GM18508 (cell line): ENCODE measurements around the gene SLC43A3.

ENCODE experiments used
- ATAC-seq: cut with Tn5 transposase; IDR thresholded peaks from one replicate; pipeline ENCODE4 v1.9.1; 2021; ENCODE audit warnings: moderate number of reproducible peaks; ENCODE audit not compliant: insufficient read depth, unreplicated experiment

The SLC43A3 gene

DNA sequence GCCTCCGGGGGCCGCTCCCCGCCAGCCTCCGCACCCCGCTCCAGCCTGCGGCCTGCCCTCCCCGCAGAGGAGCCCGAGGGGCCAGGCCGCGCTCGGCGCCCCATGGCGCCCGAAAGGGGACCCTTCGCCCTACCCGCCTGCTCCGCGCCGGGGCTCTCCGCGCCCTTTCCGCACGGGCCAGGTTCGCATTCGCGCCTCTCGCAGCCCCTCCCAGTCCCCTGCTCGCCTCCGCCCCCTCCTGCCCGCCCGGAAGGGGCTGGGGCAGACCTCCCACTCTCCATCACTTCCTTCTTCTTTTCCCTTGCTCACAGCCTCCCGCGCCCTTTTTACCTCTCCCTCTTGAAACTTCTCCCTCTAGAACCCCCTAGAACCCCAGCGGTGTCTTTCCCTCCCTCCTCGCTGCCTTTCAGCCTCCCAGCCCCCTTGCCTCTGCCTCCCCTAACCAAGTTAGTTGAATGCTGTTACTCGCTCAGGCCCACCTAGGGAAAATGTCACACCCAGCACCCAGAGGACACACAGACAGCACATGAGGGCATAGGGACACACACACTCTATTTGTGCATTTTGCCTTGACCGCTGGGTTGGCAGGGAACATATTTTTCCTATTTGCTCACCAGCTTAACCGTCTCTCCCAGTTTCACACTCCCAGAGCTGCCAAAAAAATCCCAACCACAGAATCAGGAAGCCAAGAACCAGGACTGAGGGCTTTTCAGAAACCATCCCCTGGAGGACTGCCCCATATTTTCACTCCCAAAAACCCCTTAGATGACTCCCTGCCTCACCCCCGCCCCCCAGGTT lies at the start of gene SLC43A3:
Gene SLC43A3 (minus strand): TSS at position 193 of the 798 bp plus-strand sequence. CDS start 949 bp downstream, outside the sequence.
- ATAC-seq, result peak; percentile 31

DNA sequence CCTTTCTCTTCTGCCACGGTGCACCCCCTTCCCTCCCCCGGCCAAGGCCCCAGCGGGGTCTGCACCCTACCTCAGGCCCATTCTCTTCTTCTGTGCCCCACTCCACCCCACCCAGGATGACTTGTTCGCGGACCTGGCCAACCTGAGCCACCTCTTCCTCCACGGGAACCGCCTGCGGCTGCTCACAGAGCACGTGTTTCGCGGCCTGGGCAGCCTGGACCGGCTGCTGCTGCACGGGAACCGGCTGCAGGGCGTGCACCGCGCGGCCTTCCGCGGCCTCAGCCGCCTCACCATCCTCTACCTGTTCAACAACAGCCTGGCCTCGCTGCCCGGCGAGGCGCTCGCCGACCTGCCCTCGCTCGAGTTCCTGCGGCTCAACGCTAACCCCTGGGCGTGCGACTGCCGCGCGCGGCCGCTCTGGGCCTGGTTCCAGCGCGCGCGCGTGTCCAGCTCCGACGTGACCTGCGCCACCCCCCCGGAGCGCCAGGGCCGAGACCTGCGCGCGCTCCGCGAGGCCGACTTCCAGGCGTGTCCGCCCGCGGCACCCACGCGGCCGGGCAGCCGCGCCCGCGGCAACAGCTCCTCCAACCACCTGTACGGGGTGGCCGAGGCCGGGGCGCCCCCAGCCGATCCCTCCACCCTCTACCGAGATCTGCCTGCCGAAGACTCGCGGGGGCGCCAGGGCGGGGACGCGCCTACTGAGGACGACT lies 49.3 kb upstream of the SLC43A3 start:
- ATAC-seq, result no peak

DNA sequence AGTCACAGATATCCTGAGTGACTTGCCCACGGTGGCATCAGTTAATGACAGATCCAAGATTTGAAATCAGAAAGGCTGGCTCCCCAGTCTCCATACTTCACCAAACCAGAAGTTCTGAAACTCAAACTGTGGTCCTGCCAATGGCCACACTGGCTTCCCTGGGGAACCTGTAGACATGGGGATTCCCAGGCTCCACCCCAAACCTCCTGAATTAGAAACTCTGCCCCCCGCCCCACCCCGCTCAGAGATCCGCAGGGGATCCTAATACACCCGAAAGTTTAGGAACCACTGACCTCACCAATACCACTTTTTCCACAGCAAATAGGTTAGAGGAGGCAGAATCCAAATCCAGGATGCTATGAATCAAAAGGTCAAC lies 48.7 kb upstream of the SLC43A3 start:
- ATAC-seq, result no peak

DNA sequence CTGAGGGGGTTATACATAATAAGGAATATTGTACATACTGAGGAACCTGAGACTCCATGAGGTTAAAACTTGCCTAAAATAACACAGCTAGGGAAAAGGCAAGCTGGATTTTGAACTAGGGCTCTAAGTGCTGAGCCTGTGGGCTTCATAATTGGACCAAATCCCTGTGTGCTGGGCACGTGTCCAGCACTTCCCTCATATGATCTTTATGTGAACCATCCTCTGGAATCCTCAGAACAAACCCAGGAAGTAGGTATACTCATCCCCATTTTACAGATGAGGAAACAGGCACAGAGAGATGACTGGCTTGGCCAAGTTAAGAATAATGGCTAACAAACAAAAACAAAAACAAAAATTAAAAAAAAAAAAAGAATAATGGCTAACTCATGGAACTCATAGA lies 48.3 kb upstream of the SLC43A3 start:
- ATAC-seq, result no peak

DNA sequence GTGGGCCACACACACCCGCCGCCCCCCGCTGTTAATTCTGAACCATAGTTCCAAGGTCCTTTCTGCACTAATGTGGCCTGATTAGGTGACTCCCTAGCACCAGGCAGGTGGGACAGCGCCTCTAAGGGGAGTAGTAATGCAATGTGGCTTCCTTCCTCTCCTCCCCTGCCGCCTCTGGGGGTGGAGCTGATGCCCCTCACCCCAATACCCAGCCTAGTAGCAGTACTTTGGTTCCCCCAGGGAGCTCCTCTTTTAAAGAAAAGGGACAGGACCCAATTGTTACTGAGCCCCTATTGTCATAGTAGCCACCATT lies 47.8 kb upstream of the SLC43A3 start:
- no peak for ATAC-seq

DNA sequence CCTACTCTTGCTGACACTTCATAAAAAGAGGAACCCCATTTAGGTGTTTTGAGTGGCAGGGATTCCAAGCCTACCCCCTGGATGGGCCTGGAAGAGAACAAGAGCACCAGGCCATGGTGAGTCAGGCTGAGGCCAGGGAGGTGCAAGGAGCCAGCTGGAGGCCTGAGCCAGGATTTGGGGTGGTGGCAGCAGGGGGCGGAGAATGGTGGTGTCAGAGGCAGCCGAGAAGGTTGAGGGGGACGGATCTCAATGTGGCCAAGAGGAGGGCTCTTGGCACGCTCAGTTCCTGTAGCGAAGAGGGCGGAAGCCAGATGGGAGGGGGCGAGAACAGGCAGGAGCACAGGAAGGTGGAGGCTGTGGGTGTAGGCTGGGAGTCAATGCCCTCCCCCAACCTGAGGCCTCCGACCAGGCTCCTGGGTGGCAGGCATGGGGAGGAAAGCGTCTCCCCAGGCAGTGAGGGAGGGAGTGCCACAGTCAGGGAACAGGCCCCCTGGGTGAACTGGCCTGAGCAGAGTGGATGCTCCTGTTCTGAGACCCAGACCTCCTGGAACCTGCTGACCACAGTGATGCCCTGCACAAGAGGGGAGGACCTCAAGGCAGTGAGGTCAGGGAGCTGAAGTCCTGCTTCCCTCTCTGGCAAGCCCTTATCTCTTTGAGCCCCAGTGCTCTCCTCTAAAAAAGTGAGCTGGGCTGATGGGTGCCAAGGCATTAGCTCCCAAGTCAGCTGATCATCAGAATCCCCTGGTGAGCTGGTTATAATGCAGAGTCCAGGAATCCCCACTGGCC lies 47.3 kb upstream of the SLC43A3 start:
- ATAC-seq, result no peak

DNA sequence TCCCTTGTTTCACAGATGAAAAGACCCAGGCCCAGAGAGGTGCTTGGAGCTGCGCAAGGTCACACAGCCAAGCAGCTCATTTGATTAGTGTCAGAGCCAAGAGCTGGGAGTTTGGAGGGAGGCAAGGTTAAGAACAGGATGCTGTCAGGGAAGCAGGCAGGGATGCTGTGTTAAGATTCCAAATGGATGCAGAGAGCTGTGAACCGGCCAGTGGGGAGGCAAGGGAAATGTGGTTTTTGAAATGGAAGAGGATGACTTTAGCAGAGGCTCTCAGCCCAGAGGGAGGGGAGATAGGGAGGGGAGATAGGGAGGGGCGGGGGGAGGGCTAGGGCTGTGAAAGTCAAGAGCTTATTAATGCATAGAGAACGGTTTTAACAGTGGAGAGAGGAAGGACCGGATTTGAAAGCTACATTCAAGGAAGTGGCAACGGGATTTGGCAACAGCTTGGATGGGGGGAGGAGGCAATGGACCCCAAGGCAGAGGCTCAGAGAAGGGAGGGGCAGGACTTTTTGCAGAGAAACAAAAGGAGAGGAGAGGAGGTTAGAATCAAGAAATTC lies 46.4 kb upstream of the SLC43A3 start:
- no peak for ATAC-seq

DNA sequence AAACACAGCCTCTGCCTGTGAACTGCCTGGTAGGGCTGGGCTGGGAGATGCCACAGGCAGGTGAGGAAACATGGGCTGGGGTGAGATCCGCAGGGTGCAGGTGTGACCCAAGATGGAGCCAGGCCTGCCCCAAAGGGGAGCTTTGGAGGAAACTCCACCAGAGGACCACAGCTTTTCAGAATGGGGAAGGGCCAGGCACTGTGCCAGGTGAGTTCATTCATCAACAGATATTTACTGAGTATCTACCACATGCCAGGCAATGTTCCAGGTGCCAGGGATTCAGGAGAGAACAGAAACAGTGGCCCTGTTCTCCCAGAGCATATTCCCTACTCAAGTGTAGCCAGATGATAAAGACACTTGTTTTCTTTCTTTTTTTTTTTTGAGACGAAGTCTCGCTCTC lies 44.6 kb upstream of the SLC43A3 start:
- ATAC-seq, result no peak

DNA sequence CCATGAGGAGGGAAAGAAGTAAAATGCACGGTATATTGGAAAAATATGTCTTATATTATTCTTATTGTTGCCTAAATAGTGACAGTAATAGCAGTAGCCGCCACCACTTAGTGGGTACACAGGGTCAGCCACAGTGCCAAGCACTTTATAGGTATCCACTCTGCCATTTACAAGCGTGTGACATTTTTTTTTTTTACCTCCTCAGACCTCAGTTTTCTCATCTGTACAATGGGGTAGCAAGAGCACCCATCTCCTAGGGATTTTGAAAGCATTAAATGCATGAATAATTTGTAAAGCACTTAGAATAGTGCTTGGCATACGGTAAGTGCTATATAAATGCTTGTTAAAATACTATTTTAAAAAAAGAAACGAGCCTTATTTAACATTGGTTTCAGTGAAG lies 42.3 kb upstream of the SLC43A3 start:
- no peak for ATAC-seq

DNA sequence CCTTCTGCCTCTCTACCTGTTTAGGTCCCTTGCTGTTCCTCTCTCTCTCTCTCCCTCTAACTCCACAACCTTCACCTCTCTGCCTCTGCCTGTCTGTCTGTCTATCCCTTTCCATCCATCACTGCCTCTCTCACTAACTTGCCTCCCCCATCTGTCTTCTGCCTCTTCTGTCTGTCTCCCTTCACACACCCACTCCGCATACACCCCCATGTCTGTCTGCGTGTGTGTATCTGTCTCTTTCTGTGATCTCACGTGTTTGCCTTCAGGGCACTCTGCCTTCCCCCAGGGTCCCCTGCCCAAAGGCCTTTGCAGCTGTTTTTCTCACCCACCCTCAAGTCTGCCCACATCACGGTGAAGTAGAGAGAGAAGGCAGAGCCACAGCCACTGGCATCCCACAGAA lies 41.4 kb upstream of the SLC43A3 start:
- ATAC-seq, result no peak

DNA sequence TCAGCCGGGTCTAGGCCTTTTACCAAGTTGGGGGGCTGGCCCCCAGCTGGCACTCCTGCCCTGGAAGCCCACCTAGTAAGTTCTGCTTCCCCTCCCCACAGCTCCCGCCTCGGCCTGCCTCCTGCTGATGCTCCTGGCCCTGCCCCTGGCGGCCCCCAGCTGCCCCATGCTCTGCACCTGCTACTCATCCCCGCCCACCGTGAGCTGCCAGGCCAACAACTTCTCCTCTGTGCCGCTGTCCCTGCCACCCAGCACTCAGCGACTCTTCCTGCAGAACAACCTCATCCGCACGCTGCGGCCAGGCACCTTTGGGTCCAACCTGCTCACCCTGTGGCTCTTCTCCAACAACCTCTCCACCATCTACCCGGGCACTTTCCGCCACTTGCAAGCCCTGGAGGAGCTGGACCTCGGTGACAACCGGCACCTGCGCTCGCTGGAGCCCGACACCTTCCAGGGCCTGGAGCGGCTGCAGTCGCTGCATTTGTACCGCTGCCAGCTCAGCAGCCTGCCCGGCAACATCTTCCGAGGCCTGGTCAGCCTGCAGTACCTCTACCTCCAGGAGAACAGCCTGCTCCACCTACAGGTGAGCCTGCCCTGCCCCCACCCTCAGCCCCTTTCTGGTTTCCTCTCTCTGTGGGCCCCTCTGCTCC lies 40.7 kb upstream of the SLC43A3 start:
- ATAC-seq, result no peak

DNA sequence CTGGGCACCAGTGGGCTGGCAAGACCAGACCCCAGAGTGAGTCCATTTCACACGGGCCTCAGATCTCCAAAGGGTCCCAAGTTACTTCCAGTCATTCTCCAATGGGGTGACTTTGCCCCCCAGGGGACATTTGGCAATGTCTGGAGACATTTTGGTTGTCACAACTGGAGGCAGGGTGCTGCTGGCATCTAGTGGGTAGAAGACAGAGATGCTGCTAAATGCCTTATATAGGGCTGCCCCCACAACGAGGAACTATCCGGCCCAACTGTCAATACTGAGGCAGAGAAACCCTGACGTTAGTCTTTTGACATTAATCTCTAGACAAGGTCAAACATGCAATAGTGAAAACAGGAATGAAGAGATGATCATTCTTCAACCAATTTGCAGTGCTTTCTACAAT lies 39.8 kb upstream of the SLC43A3 start:
- ATAC-seq, result no peak

DNA sequence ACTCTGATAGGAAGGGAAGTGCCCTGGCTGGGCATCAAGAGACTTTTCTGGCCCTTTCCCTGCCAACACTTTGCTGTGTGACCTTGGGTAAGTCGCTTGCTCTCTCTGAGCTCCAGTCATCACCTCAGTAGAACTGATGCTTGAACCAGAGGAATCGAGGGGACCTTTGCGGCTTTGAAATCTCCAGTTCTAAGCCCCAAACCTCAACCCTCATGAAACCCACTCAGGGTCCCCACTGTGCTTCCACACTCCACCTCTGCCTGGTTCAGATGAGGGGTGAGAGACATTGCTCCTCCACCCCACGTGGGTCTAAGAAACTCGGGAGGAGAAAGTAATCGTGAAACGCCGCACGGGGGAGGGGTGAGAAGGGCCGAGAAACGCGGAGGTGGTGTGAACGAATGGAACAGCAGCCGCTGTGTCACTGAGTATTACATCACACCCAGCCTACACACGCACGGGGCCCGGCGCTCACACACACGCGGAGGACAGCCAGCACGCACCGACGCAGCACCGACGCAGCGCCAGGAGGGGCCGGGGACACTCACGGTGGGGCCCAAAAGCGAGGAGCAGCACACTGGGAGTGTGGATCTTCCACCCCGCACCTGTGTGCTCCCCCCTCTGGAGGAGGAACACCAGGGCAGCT lies 37.7 kb upstream of the SLC43A3 start:
- ATAC-seq, result no peak

DNA sequence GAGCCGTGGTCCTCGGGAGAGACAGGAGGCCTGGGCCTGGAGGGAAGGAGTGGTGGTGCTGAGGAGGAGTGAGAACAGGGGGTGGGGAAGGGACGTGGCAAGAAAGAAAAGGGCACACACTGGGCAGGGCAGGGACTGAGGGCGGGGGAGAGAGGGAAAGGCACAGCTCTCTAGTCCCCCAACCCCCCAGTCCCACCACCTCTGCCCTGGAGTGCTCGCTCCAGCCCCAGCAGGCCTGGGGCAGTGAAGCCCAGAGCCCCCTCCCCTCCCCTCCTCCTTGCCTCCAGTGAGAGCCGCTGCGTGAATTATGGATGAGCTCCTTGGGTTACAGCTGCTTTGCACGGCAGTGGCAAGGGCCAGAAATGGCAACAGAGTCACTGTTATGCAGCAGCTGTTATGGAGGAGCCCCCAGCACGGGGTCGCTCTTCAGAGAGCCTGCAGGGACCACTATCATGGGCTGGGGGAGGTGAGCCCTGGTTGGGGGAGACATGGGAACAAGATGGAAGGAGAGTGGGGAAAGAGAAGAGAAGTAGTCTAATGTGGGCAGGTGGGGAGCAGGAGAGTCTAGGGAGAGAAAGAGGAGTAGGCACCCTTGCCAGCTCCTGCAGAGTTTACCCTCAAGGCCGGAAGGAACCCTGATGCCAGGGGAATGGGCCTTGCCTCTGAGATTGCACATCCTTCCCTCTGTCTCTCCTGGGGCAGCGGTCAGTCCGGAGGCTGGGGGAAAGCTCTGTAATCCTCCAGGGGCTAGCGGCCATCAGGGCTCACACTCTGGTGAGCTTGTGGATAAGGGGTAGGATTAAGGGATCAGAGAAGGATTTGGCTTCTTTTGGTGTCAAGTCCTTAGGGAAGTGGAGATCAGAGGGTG lies 37.0 kb upstream of the SLC43A3 start:
- ATAC-seq, result no peak

DNA sequence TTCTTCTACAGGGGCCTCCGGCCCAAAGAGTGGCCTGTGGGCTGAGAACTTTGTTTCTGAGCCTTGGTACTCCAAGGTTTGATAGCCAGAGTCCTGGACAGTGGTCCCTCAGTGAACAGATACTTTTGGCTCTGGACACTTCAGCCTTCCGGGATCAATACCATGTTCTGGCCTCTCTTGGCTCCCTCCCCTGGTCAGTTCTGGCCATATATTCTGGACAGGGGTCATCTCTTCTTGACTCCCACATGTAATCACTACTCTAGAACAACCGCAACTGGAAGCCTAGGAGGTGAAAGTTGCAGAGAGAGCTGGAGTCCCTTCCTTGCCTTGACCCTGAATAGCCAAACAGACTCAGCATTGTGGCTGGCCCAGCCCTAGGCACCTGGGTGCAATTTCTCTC lies 35.7 kb upstream of the SLC43A3 start:
- ATAC-seq, result no peak

DNA sequence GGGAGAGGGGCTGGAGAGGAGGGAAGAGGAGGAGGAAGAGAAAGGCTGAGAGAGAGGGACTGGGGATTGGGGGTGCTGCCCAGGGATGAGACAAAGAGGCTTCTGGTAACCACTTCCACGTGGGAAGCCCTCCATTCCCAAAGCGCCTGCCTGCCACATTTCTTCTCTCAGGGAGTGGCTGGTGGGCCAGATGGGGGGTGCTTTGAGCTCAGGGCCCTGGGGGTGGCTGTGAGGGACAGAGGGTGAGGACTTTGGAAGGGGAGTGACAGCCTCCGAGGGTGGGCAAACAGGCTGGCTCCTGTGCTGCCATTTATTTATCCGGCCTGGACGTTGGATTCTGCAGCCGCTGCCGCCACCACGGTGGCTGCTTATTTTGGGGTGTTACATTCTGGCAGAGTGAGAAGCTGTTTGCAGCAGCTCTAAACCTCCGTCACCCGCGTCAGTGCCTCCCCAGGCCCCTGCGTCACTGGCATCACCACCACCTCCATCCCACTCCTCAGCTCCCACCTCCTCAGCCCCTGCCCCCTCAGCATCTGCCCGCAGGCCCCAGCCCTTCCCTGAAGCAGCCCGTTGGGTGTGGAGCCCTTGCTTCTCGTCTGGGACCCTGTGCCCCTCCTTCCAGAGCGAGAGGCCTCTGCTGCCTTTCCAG lies 35.0 kb upstream of the SLC43A3 start:
- no peak for ATAC-seq

DNA sequence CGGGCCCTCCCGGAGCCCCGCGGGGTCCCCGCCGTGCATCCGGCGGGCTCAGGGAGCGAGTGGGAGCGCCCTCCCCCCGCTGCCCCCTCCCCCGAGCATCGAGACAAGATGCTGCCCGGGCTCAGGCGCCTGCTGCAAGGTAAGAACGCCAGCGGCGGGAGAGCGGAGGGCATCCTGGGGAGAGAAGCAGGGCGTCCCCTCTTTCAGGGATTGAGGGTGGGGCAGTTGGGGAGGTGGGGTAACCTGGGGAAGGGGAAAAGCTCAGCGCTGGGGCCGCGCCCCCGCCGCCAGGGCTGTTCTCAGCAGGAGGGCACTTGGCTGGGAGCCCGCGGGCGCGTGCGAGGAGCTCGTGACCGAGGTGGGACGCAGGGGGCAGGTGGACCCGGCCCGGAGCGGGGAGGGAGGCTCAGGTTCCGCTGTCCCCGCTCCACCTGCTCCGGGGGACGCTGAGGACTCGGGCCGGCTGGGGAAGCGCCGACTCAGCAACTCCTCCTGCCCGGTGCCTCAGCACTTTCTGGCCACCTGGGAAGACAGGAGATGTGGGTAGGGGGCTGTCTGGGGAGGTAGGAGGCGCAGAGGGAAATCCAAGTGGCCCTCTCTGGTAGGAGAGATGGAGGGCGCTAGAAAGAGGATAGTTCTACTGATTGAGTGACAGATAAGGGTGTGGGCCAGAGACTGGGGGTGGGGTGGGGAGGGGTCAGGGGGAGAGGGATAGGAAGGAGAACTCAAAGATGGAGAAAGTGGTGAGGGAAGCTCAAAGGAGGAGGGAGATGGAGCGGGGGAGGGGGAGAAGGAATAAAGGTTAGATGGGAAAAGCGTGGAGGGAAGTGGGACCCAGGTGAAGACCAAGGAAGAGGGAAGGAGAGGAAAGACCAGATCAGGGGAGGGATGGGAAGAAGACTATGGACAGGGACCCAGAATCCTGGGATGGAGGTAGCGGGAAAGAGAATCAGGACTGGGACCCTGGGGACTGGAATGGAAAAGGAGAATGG lies 34.1 kb upstream of the SLC43A3 start:
- ATAC-seq, result no peak
